ENCODE results near the gene CCL27. TPM values are rescaled to one million over a fixed set of nuclear protein-coding genes. Genes with fewer than 3 reads are reported as not detected.

CCL27 gene
- polyA plus RNA-seq, 2 of the 4 experiments (the other 2 are of a cell fraction), result 0.22 to 0.27 TPM

- no peak for ATAC-seq
- no peaks in the 10 kb centered on the region for H3K4me1 ChIP-seq
- H3K9me3 ChIP-seq, result no peaks in the 10 kb centered on the region
- no peak for FAIRE-seq
- DNase-seq (ENCODE audit: low read depth in 1 of 2, low spot score in 1 of 2), result no peak
- CTCF ChIA-PET, result interaction anchor here (0.9 to 10.1 kb wide), 3 partner anchors 9 to 76 kb away, joined by 3 to 135 read pairs (median 32); no protein-coding TSS in a partner anchor
- POLR2A ChIA-PET, result no interaction called here
- no peak overlapping the region for H3K4me2 ChIP-seq
- H3K4me3 ChIP-seq, result no peak overlapping the region
- TF ChIP-seq HEYL (CRISPR knock-in tag; IDR thresholded peaks at IDR 0.05), result no peak
- no peak for TF ChIP-seq HMGXB4 (CRISPR knock-in tag; IDR thresholded peaks at IDR 0.05; ENCODE audit: borderline replicate concordance)
- no peak for TF ChIP-seq RAD21 (conservative IDR thresholded peaks at IDR 0.05 in 1 of 2, IDR thresholded peaks at IDR 0.05 in 1 of 2)
- TF ChIP-seq ATOH8 (CRISPR knock-in tag; IDR thresholded peaks at IDR 0.05; ENCODE audit: low read depth), result no peak
- no peak for TF ChIP-seq HOXB13 (CRISPR knock-in tag; IDR thresholded peaks at IDR 0.05; ENCODE audit: low read depth)
- TF ChIP-seq EHF (CRISPR knock-in tag; IDR thresholded peaks at IDR 0.05), result no peak
- TF ChIP-seq POLR2A (IDR thresholded peaks at IDR 0.05; ENCODE audit: low read length), result no peak
- TF ChIP-seq RNF2 (IDR thresholded peaks at IDR 0.05; ENCODE audit: borderline replicate concordance, low read depth), result no peak
- 69% methylated on average over 4 of the region's 4 CpGs for WGBS (ENCODE audit: missing lambda C conversion rate)
- H3K27ac ChIP-seq, result no peak overlapping the region
These were observed 22.4 kb upstream of the CCL27 start for GRCh38 chr9:34684816-34685215.

GRCh38 chr9:34684145-34684544, 21.7 kb upstream of the CCL27 start:
- 76% methylated on average over 4 of the region's 4 CpGs for WGBS (ENCODE audit: missing lambda C conversion rate)
- H3K4me2 ChIP-seq, result no peak overlapping the region
- DNase-seq (ENCODE audit: low read depth in 1 of 2, low spot score in 1 of 2) (no peak), FAIRE-seq (no peak), ATAC-seq (no peak)
- ChIA-PET POLR2A (no interaction called here), CTCF (interaction anchor here (2.1 to 10.1 kb wide), 2 partner anchors 16 to 17 kb away, joined by 6 to 135 read pairs; no protein-coding TSS in a partner anchor)
- TF ChIP-seq CTCF (IDR thresholded peaks at IDR 0.05) (no peak), ELK1 (IDR thresholded peaks at IDR 0.05; ENCODE audit: low read depth, low read length) (no peak), RFX5 (IDR thresholded peaks at IDR 0.05) (no peak), MAZ (IDR thresholded peaks at IDR 0.05; ENCODE audit: borderline replicate concordance, low read depth, low read length) (no peak)
- no peaks in the 10 kb centered on the region for H3K4me1 ChIP-seq
- no peak overlapping the region for H3K27ac ChIP-seq
- no peak overlapping the region for H3K4me3 ChIP-seq
- H3K9me3 ChIP-seq, result no peaks in the 10 kb centered on the region

- no peak overlapping the region for H3K27ac ChIP-seq
- H3K9me3 ChIP-seq, result no peaks in the 10 kb centered on the region
- POLR2A ChIA-PET, result no interaction called here
- no peak overlapping the region for H3K4me3 ChIP-seq
- 98% methylated on average over 2 of the region's 2 CpGs for WGBS (ENCODE audit: missing lambda C conversion rate)
- no peaks in the 10 kb centered on the region for H3K4me1 ChIP-seq
- TF ChIP-seq CTCF (IDR thresholded peaks at IDR 0.05) (no peak), EP300 (IDR thresholded peaks at IDR 0.05) (no peak), MAZ (IDR thresholded peaks at IDR 0.05; ENCODE audit: borderline replicate concordance, low read depth, low read length) (no peak), HDAC2 (IDR thresholded peaks at IDR 0.05) (no peak), MAFK (IDR thresholded peaks at IDR 0.05; ENCODE audit: partially characterized antibody) (no peak), GATA3 (IDR thresholded peaks at IDR 0.05; ENCODE audit: borderline replicate concordance) (no peak), RARB (CRISPR knock-in tag; IDR thresholded peaks at IDR 0.05) (no peak), HEYL (CRISPR knock-in tag; IDR thresholded peaks at IDR 0.05) (no peak), BHLHE40 (IDR thresholded peaks at IDR 0.05; ENCODE audit: low read depth, low read length) (no peak), ZSCAN20 (CRISPR knock-in tag; IDR thresholded peaks at IDR 0.05) (no peak), ZNF302 (CRISPR knock-in tag; IDR thresholded peaks at IDR 0.05) (no peak), NR3C1 (IDR thresholded peaks at IDR 0.05) (no peak)
- ATAC-seq (no peak), FAIRE-seq (no peak), DNase-seq (ENCODE audit: low read depth in 1 of 2, low spot score in 1 of 2) (no peak)
- H3K4me2 ChIP-seq, result no peak overlapping the region
- CTCF ChIA-PET, result interaction anchor here (0.7 to 4.7 kb wide), 13 partner anchors 8 to 322 kb away, joined by 3 to 65 read pairs (median 4); partner anchors contain the start of genes CCL21, CCL27, GALT and IL11RA
These were observed 13.4 kb upstream of the CCL27 start for GRCh38 chr9:34675869-34676268.
